Chondrocyte (in vitro differentiated cells): ENCODE measurements around the gene POU1F1. TPM values are rescaled to one million over a fixed set of nuclear protein-coding genes. Genes with fewer than 3 reads are reported as not detected.
"Not testable (repeated sequence)": the region's sequence is repeated elsewhere in the genome, so short reads cannot be mapped to it uniquely, and the experiment has no call there.

Experiments
- DNase-seq: peaks from one replicate; pipeline ENCODE4 v3.0.0; 2021; ENCODE audit warnings: mixed read lengths, low spot score
- H3K27ac Mint-ChIP-seq: one replicate; pipeline ENCODE4 v1.8.0; 2021; ENCODE audit warnings: mild to moderate bottlenecking, moderate library complexity, mixed read lengths; ENCODE audit not compliant: unreplicated experiment
- H3K27me3 Mint-ChIP-seq: 2 replicates; pipeline ENCODE4 v1.8.0; 2021; ENCODE audit warnings: low read depth, mixed read lengths
- H3K36me3 Mint-ChIP-seq: 2 replicates; pipeline ENCODE4 v1.8.0; 2021; ENCODE audit warnings: low read depth, mixed read lengths
- H3K4me1 Mint-ChIP-seq: 2 replicates; pipeline ENCODE4 v1.8.0; 2021; ENCODE audit warnings: low read depth, mild to moderate bottlenecking, mixed read lengths
- H3K4me3 Mint-ChIP-seq: one replicate; pipeline ENCODE4 v1.8.0; 2021; ENCODE audit warnings: mild to moderate bottlenecking, moderate library complexity, mixed read lengths; ENCODE audit not compliant: unreplicated experiment
- H3K9me3 Mint-ChIP-seq: 2 replicates; pipeline ENCODE4 v1.8.0; 2021; ENCODE audit warnings: low read depth, mixed read lengths
- CTCF ChIP-seq: fragments of 200-600 bp; sonication (generic); IDR thresholded peaks from 2 replicates; pipeline ENCODE4 v1.5.0; 2021; ENCODE audit warnings: antibody characterized with exemption, mild to moderate bottlenecking, moderate library complexity
- total RNA-seq: library from RNA; stranded (reverse); gene quantifications from 3 replicates; pipeline ENCODE4 v1.2.1, GENCODE V29; 2021

The POU1F1 gene
- total RNA-seq, 1 donor from 2014 or later, result not detected

- no peak overlapping the region for H3K27ac Mint-ChIP-seq
- TF ChIP-seq CTCF, result no peak
- no peak for DNase-seq
- H3K36me3 Mint-ChIP-seq, result no peaks in the 10 kb centered on the region
- H3K27me3 Mint-ChIP-seq, result peaks cover 33% of the 10 kb centered on the region
- no peaks in the 10 kb centered on the region for H3K9me3 Mint-ChIP-seq
- no peak overlapping the region for H3K4me3 Mint-ChIP-seq
- no peaks in the 10 kb centered on the region for H3K4me1 Mint-ChIP-seq
Observed at GRCh38 chr3:87313641-87314040, 37.3 kb upstream of the POU1F1 start.

- Mint-ChIP-seq H3K36me3 (no peaks in the 10 kb centered on the region), H3K4me3 (no peak overlapping the region), H3K27me3 (peaks cover 34% of the 10 kb centered on the region), H3K4me1 (no peaks in the 10 kb centered on the region), H3K9me3 (no peaks in the 10 kb centered on the region), H3K27ac (no peak overlapping the region)
- TF ChIP-seq CTCF, result no peak
- no peak for DNase-seq
Observed at GRCh38 chr3:87311309-87311708, 34.9 kb upstream of the POU1F1 start.

- no peaks in the 10 kb centered on the region for H3K9me3 Mint-ChIP-seq
- H3K36me3 Mint-ChIP-seq, result no peaks in the 10 kb centered on the region
- H3K4me1 Mint-ChIP-seq, result no peaks in the 10 kb centered on the region
- H3K27me3 Mint-ChIP-seq, result peaks cover 35% of the 10 kb centered on the region
- DNase-seq, result no peak
- H3K27ac Mint-ChIP-seq, result no peak overlapping the region
- no peak overlapping the region for H3K4me3 Mint-ChIP-seq
- TF ChIP-seq CTCF, result no peak
Observed at GRCh38 chr3:87309601-87310000, 33.2 kb upstream of the POU1F1 start.

- no peaks in the 10 kb centered on the region for H3K4me1 Mint-ChIP-seq
- DNase-seq, result no peak
- TF ChIP-seq CTCF, result peak; percentile 38
- peaks cover 28% of the 10 kb centered on the region for H3K27me3 Mint-ChIP-seq
- no peaks in the 10 kb centered on the region for H3K9me3 Mint-ChIP-seq
- no peak overlapping the region for H3K27ac Mint-ChIP-seq
- no peak overlapping the region for H3K4me3 Mint-ChIP-seq
- no peaks in the 10 kb centered on the region for H3K36me3 Mint-ChIP-seq
Observed at GRCh38 chr3:87307805-87308204, 31.4 kb upstream of the POU1F1 start.

GRCh38 chr3:87305517-87305916, 29.1 kb upstream of the POU1F1 start:
- H3K27ac Mint-ChIP-seq, result no peak overlapping the region
- no peaks in the 10 kb centered on the region for H3K4me1 Mint-ChIP-seq
- no peaks in the 10 kb centered on the region for H3K9me3 Mint-ChIP-seq
- H3K27me3 Mint-ChIP-seq, result peaks cover 30% of the 10 kb centered on the region
- no peaks in the 10 kb centered on the region for H3K36me3 Mint-ChIP-seq
- no peak overlapping the region for H3K4me3 Mint-ChIP-seq
- no peak for DNase-seq
- TF ChIP-seq CTCF, result no peak

GRCh38 chr3:87305031-87305430, 28.6 kb upstream of the POU1F1 start:
- not testable (repeated sequence) for DNase-seq, H3K4me3 Mint-ChIP-seq, H3K9me3 Mint-ChIP-seq, H3K4me1 Mint-ChIP-seq, H3K36me3 Mint-ChIP-seq, H3K27ac Mint-ChIP-seq
- H3K27me3 Mint-ChIP-seq, result peaks cover 33% of the 10 kb centered on the region
